Activated CD4-positive, alpha-beta T cell treated with anti-CD3 and anti-CD28 coated beads, Interleukin-2, Interleukin-4, amounts not matched to agents 100 ng/mL and 50 ng/mL, durations not matched to agents 16 hours and 8 hours (primary cell): ENCODE results near the gene MAP4.

Experiments used
- DNase-seq: peaks from one replicate; pipeline ENCODE4 v3.0.0-alpha.2; 2020; ENCODE audit warnings: low spot score

Gene MAP4

GRCh38 chr3:47865192-47865591, 151.0 kb downstream of the MAP4 start:
- no peak for DNase-seq

GRCh38 chr3:47863391-47864128, 152.7 kb downstream of the MAP4 start:
- no peak for DNase-seq

GRCh38 chr3:47859956-47860605, 156.1 kb downstream of the MAP4 start:
- DNase-seq = no peak

GRCh38 chr3:47857151-47857550, 159.1 kb downstream of the MAP4 start:
- no peak for DNase-seq

- no peak for DNase-seq
Measured at GRCh38 chr3:47856669-47857068, 159.5 kb downstream of the MAP4 start.

GRCh38 chr3:47855461-47856383, 160.5 kb downstream of the MAP4 start:
- no peak for DNase-seq

- no peak for DNase-seq
Measured at GRCh38 chr3:47854720-47855455, 161.3 kb downstream of the MAP4 start.

- DNase-seq = no peak
Measured at GRCh38 chr3:47854267-47854666, 161.9 kb downstream of the MAP4 start.

- DNase-seq = no peak
Measured at GRCh38 chr3:47852604-47853602, 163.3 kb downstream of the MAP4 start.

- DNase-seq = no peak
Measured at GRCh38 chr3:47851888-47852603, 164.2 kb downstream of the MAP4 start.

GRCh38 chr3:47850564-47851410, 165.4 kb downstream of the MAP4 start:
- DNase-seq = no peak

- DNase-seq = no peak
Measured at GRCh38 chr3:47849699-47850563, 166.3 kb downstream of the MAP4 start.

GRCh38 chr3:47849186-47849698, 167.0 kb downstream of the MAP4 start:
- no peak for DNase-seq

- DNase-seq = no peak
Measured at GRCh38 chr3:47848599-47849117, 167.6 kb downstream of the MAP4 start.

GRCh38 chr3:47847801-47848518, 168.3 kb downstream of the MAP4 start:
- no peak for DNase-seq

GRCh38 chr3:47847260-47847659, 169.0 kb downstream of the MAP4 start:
- DNase-seq = no peak

GRCh38 chr3:47846880-47847248, 169.4 kb downstream of the MAP4 start:
- no peak for DNase-seq
